Middle frontal gyrus (tissue), 1 donor: ENCODE data around the gene XPNPEP3.
"Not testable (repeated sequence)": the region's sequence is repeated elsewhere in the genome, so short reads cannot be mapped to it uniquely, and the experiment has no call there.

Experiments used
- DNase-seq: peaks from one replicate; pipeline ENCODE4 v3.0.0-alpha.2; 2015; ENCODE audit warnings: low spot score; ENCODE audit errors: extremely low spot score

Gene XPNPEP3

DNA sequence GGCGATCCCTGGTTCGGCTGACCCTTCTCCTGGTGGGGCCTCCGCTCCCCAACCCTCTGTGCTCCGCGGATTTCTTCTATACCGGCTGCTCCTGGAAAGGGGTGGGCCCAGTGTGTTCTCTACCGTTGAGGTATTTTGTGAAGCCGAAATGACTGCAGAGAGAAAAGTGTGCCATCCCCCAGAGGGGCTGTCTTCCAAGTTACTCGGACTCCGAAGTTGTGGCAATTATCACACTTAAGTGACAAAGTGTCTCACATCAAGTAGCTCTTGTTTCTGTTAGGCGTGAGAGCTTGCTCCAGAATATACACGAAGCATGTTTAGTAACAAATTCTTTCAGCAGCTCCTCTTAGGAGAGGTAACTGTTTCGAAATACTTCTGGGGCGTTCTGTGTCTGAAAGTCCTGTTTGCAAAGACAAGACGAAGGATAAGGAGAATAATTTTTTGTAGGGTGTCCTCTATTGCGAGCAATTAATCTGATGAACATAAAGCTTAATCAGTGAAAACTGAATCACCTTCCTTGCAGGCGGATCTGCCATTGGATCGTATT lies 434 bp downstream of the XPNPEP3 start:
- no peak for DNase-seq

DNA sequence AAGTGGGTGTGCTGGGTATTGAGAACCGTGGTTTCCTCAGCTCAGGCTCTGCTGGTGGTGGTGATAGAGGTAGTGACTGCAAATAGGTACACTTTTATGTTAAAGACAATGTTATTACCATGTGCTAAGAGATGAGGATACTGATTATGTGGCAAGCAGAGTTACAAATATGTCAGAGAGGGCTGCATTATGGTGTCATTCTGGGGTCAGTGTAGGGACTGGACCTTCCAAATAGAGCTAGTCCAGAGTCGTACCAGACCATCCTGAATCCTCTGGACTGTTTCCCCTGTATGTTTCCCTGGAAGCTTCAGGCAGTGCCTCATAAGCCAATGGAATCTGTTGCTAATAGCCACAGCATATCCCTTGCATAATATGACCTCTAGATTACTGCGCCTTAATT lies 5.1 kb downstream of the XPNPEP3 start, which contains the start of gene DNAJB7:
Gene DNAJB7, minus strand, starts transcription at position 101 of the 400 bp plus-strand sequence. CDS start 119 bp downstream, outside the sequence.
- DNase-seq, result no peak

DNA sequence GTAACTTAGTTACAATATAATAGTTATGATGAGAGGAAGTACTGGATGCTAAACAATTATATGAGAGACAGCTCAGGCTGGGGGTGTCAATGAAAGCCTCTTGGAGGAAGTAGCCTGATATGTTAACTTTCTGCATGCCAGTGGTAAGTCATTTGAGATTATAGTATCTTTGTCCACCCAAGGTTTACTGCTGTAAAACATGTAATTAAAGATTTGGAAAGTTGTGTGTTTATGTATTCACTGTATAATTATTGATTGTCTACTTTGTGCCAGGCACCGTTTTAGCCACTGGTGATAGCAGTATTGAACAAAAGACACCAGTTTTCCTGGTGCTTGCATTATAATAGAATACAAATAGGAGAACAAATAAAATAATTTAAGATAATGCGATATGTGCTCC lies 5.6 kb downstream of the XPNPEP3 start:
- DNase-seq, result no peak

DNA sequence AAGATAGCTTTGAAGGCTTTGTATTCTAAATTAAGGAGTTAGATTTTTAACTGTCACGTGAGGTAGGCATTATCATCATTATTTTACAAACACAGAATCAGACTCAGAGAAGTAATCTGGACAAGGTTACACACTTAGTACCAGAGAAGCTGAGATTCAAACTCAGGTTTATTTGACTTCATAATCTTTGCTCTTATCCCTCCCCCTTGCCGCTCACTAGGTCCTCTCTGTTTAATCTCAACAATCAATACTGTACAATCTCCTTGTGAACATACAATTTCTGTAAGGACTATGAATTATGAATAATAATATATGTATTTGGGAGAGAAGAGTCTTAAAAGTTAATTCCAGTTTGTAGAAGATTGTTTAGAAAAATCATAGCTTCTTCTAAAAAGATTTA lies 10.2 kb downstream of the XPNPEP3 start:
- no peak for DNase-seq

DNA sequence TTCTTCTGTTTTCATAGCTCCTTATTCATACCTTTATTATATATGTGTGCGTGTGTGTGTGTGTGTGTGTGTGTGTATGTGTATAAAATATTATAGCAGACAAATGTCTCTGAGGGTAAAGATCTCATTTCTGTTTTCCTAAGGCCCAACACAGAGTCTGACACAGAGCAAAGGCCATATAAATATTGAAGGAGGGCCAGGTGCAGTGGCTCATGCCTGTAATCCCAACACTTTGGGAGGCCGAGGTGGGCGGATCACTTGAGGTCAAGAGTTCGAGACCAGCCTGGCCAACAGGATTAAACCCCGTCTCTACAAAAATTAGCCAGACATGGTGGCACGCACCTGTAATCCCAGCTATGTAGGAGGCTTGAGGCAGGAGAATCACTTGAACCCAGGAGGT lies 11.4 kb downstream of the XPNPEP3 start:
- DNase-seq, result not testable (repeated sequence)

DNA sequence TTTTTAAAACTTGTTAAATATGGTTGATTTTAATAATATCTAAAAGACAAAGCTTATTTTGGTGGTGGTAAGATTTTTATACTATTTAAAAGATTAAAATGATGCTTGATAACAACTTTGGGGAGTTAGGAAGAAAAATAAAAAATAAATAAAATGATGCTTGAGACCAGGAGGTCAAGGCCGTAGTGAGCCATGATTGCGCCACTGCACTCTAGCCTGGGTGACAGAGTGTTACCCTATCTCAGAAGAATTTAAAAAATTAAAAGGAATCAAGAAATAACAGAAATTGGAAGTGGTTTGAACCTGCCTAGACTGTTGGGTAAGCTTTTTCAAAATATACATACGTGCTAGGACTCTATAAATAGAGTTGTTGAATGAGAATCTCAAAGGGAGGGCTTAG lies 17.1 kb downstream of the XPNPEP3 start:
- no peak for DNase-seq

DNA sequence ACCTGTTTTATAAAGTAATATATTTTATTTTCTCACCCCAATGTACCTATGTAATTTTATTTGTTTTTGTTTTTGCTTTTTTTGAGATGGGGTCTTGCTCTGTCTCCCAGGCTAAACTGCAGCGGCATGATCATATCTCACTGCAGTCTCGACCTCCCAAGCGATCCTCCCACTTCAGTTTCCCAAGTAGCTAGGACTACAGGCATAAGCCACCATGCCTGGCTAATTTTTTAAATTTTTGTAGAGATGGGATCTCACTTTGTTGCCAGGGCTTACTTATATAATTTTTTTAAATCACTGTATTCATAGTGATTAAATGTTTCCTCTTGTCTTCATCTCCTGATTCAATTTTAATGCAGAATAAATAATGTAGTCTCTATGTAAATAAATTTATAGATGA lies 18.2 kb downstream of the XPNPEP3 start:
- DNase-seq, result no peak

DNA sequence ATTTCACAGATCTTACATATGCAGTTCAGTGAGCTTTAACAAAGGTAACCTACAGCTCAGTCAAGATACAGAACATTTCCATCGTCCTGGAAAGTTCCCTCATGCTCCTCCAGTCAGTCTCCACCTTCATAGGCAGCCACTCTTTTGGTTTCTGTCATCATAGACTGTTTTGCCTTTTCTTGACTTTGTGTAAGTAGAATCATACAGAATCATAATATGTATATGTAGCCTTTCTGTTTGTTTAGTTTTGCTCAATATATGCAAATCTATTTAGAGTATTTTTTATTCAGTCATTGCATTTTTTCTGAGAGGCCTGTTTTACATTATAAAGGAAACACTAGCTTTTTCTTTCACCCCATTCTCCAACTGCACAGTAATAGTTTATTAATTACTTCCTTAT lies 20.0 kb downstream of the XPNPEP3 start:
- no peak for DNase-seq

DNA sequence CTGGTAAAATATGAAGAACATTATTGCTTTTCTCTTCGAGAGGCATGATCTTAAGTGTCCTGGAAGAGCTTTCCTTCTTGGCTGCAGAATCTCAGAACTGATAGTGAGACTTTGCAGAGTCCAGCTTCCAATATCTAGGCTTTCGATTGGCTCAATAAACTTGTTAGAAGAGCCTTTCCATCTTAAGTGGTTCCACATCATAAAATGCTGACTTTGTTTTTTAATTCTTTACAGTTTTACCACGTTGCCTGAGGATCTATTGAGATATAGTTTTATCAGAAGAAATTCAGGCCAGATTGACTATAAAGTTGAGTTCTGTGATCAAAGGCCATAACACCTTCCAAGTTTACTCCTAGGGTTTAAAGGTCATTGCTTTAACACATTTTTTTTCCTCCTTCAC lies 20.5 kb downstream of the XPNPEP3 start:
- no peak for DNase-seq

DNA sequence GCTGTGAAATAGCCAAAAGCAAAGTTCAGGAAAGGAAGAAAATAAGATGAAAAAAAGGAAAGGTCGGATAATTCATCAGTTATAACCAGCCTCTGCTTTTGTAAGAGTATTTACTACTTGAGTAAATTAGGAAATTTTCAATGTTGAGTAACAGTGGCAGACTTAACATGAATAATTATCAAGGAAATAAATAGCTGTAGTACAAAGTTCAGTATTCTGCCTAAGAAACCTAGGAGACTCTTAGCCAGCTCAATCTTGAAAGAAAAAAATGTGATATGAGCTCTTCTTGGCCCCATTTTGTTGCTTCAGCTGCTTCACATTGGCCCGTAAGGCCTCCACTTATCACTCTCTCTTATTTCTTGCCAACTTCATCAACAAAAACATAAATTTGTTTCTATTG lies 22.0 kb downstream of the XPNPEP3 start:
- no peak for DNase-seq

DNA sequence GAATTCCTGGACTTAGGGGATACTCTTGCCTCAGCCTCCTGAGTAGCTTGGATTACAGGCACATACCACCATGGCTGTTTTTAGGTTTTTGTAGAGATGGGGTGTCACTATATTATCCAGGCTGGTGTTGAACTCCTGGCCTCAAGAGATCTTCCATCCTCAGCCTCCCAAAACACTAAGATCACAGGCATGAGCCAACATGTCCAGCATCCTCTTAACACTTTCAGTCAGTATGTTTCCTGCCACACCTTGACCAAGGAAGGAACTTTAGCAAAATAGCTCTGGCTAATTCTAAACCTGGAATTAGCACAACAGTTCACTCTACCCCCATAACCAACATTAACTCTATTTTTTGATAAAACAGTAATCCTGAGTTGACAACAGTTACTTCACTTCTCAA lies 32.2 kb downstream of the XPNPEP3 start:
- DNase-seq, result no peak

DNA sequence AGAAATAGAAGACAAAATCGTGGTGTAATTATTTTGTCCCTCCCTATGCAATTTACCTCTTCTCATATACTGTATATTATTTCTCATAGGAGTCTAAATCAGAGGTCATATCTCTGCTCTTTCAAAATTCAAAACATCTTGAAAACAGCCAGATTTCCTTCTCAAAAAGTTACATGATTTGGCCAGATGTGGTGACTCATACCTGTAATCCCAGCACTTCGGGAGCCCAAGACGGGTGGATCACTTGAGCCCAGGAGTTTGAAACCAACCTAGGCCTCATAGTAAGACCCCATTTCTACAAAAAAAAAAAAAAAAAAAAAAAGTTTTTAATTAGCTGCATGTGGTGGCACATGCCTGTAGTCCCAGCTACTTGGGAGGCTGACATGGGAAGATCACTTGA lies 33.9 kb downstream of the XPNPEP3 start:
- DNase-seq, result no peak

DNA sequence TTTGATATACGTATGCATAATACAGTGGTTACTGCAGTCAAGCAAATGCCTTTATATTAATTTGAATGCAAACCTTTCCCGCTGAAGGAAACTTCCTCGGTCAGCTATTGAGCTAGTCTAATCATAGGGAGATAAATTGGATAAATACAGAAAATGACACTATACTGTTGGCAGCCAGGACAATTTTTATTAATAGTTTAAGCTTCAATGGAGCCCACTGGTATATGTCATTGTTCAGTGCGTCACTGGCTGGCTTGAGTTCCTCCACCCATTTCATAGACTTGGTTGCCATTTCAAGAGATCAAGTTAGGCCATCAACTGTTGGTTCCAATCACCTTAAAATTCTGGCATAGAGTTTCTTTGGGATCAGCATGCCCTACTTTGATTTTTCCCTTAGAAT lies 37.5 kb downstream of the XPNPEP3 start:
- no peak for DNase-seq

DNA sequence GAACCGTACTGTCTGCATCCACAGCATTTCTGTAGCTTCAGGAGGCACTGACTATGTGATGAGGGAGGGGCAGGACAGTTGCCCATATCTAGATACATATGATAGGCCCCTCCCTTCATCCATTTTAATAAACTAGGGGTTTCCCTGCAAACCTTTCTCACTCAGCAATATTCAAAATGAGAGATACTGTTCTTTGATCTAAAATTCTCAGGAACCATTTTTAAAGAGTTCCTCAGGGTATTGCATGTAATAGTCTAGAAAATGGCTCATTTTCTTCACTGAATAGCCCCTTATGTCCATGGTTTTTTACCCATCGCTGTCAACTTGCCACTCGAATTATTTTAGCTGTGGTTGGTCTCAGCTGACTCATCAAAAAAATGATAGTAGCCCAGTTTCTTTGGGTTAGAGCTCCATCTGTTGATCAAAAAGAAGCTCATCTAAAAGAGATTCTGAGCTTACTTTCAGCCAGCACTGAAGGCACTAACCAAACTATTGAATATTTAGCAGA lies 42.0 kb downstream of the XPNPEP3 start:
- DNase-seq, result peak; percentile 56

DNA sequence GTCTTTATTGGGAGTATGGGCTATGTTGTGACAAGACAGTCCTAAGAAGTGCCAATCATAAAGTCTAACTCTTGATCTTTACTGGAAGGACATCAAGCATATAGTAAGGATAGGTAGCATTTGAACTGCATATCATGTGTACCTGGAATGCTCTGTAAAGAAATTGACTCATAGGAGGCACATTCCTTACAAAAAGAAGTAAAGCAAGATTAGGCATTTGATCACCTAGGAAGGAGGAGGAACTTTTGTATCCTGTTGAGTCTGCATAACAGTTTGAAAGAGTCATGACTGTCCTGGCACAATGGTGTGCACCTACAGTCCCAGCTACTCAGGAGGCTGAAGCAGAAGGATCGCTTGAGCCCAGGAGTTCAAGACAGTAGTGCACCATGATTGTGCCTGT lies 47.2 kb downstream of the XPNPEP3 start:
- no peak for DNase-seq

DNA sequence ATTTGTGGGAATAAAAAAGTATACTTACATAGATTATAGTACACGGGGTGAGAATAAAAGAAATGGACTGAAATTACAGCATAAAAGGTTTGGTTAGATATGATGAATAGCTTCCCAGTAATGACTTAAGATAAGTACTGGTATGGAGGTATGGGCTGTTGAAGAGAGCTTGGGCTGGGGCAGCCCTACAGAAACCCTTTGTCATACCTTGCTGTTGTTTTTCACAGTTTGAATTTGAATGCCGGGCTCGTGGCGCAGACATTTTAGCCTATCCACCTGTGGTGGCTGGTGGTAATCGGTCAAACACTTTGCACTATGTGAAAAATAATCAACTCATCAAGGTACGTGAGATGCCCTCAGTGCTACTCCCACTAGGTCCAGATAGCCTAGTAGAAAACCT lies 51.9 kb downstream of the XPNPEP3 start:
- no peak for DNase-seq

DNA sequence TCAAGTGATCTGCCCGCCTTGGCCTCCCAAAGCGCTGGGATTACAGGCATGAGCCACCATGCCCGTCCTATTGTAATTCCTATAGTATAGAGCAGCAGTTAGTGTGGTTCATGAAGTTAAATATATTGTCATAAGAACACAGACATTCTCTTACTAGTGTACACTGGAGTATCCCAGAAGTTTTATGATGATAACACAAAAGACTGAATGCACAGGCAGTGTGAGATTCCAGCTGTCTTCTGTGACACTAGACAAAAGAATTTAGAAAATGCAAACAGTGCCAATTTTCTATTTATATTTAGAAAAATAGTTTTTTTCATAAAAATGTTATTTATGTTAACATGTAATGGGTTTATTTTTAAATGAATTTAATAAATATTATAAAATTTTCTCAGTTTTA lies 54.8 kb downstream of the XPNPEP3 start:
- DNase-seq, result no peak

DNA sequence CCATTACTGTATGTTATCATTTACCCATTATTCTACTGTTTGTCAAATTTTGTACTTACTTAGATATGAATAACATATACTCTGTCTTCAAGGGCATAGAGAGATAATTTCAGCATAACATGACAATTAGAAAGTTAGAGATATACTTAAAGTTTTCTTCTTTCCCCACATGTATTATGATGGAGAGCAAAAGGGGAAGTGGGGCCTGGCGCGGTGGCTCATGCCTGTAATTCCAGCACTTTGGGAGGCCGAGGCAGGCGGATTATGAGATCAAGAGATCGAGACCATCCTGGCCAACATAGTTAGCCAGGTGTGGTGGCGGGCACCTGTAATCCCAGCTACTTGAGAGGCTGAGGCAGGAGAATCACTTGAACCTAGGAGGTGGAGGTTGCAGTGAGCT lies 56.0 kb downstream of the XPNPEP3 start:
- DNase-seq, result not testable (repeated sequence)

DNA sequence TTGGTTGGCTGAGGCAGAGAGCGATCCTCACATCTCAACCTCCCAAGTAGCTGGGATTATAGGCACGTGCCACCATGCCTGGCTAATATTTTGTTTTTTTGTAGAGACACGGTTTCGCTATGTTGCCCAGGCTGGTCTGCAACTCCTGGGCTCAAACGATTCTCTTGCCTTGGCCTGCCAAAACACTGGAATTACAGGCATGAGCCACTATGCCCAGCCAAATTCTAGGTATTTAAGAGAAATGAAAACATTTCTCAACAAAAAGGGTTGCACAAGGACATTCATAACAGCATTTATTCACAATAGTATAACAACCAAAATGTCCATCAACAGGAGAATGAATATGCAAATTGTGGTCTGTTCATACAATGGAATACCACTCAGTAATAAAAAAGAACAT lies 62.5 kb downstream of the XPNPEP3 start:
- no peak for DNase-seq

DNA sequence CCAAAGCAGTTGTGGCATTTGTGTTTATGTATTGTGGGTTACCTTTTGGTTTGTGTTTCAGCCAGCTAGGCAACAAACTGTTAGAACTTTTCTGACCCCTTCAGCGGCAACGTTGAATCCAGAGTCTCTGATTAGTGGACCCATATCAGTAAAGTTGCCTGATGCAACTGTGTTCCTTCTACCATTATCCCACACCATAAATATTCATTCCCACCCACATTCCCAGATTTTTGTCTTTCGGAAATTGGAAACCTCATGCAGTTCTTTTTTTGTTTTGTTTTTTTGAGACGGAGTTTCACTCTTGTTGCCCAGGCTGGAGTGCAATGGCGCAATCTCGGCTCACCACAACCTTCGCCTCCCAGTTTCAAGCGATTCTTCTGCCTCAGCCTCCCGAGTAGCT lies 63.6 kb downstream of the XPNPEP3 start:
- no peak for DNase-seq

DNA sequence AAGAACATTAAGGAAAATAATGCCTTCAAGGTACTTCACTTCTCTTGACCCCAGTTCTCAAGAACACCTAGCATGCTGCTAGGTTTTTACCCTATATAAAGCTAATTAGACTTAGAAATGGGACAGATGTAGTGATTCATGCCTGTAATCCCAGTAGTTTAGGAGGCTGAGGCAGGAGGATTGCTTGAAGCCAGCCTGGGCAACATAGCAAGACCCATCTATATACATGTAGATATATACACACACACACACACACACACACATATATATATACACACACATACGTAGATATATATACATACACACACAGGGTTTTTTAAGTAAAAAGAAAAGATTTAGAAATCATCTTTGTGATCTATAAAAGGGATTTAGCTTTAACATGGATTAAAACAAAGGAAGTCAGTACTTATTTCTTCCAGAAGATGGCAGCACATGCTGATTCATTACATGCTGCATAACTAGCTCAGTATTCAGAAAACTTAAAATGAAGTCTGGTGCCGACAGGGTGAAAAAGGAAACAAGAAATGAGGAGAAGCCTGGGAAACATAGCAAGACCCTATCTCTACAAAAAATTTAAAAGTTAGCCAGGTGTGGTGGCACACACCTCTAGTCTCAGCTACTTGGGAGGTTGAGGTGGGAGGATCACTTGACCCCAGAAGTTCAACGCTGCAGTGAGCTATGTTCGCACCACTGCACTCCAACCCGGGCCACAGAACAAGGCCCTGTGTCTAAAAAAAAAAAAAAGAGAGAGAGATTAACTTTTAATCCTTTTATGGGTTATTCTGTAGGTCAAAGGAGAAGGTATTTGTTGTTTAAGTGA lies 65.7 kb downstream of the XPNPEP3 start:
- peak; percentile 62 for DNase-seq

DNA sequence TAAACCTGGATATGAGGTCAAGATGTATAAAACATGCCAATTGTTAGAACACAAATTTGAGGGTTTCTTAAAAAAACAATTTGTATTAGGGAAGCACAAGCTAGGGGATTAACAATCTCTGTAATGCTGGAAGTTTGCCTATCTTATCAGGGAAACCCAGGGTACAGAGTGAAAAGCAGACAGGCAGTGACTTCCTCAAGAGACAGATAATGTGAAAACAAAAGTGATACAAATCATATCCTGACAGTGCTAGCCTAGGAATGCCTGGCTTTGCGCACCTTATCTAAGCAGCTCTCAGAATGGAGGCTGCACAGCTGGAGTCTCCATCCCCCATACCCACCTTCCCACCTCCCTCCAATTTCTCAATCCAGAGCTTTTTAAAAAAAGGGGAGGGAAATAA lies 71.7 kb downstream of the XPNPEP3 start:
- DNase-seq, result no peak

DNA sequence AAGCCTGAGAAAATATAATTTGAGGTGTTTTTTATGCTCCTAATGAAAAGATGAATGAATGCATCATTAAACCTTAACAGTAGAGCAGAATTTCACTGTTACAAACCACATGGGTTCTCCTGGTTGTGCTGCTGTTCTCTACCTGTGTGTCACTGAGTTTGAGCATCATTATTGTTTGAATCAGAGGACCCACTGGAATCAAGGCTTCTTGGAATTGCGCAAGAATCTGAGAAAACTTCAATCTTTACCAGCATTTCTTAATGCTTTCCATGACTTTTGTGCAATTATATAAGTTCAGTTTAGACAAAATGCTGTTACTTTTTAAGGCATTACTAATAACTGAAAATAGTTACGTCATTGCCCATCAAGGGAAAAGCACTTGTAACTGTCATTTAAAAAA lies 75.4 kb downstream of the XPNPEP3 start:
- DNase-seq, result no peak
